GM12878 (cell line): ENCODE results near the gene ZCCHC24. TPM values are rescaled to one million over a fixed set of nuclear protein-coding genes. Genes with fewer than 3 reads are reported as not detected.

Experiments
- ATAC-seq: fragments of 200-7000 bp; cut with Tn5 transposase; 3 replicates; pipeline ENCODE4 v1.9.1; 2020; ENCODE audit warnings: mild to moderate bottlenecking, moderate library complexity
- BruUV-seq: library from RNA; stranded (reverse); fragments of 400-500 nt; replicated peaks from 2 replicates; lab custom pipeline; 2021; lab: Mats Ljungman, UMichigan
- CTCF ChIA-PET: fragments of 300-600 bp; sonication (Branson Sonifier 250); formaldehyde crosslinking; extraction: SDS; loops from one replicate; lab custom pipeline; 2021; ENCODE audit warnings: inconsistent platforms; lab: Yijun Ruan, JAX
- POLR2A ChIA-PET: fragments of 350-600 bp; formaldehyde crosslinking; extraction: SDS; loops from one replicate; lab custom pipeline; 2021; ENCODE audit warnings: inconsistent platforms; lab: Charles Lee
- RAD21 ChIA-PET: fragments of 300-600 bp; sonication (Branson Sonifier 250); formaldehyde crosslinking; loops from one replicate; lab custom pipeline; 2023; ENCODE audit warnings: antibody characterized with exemption; ENCODE audit not compliant: unreplicated experiment; lab: Charles Lee
- SMC1A ChIA-PET: fragments of 300-600 bp; sonication (Branson Sonifier 250); formaldehyde crosslinking; loops from one replicate; lab custom pipeline; 2023; ENCODE audit not compliant: unreplicated experiment, uncharacterized antibody; lab: Charles Lee
- DNase-seq: peaks from one replicate; pipeline ENCODE4 v3.0.0-alpha.2; 2011; ENCODE audit warnings: low read depth, low spot score
- FAIRE-seq: peaks from 3 replicates; lab custom pipeline; 2011; peaks lifted over from hg19 to GRCh38; lab: Jason Lieb, UNC
- H2AFZ ChIP-seq: 2 replicates; pipeline ENCODE4 v1.6.0; 2011; ENCODE audit warnings: low read depth, low read length, control low read depth; ENCODE audit not compliant: control insufficient read depth
- H3K27ac ChIP-seq: 2 replicates; pipeline ENCODE4 v1.5.1; 2011; ENCODE audit warnings: control low read depth; ENCODE audit not compliant: control insufficient read depth, insufficient read depth
- H3K27me3 ChIP-seq, 2 experiments: replicated peaks in 1 of 2; 2 replicates each; pipeline versions ENCODE4 v1.6.0 to v1.6.1; 2011; ENCODE audit warnings: low read length in 1 of 2; ENCODE audit not compliant: control insufficient read depth in 2 of 2, insufficient read depth in 2 of 2
- H3K36me3 ChIP-seq, 2 experiments: 2 replicates each; pipeline ENCODE4 v1.5.1; 2011; ENCODE audit warnings: low read length in 1 of 2; ENCODE audit not compliant: control insufficient read depth in 2 of 2, insufficient read depth in 2 of 2
- H3K4me1 ChIP-seq: 2 replicates; pipeline ENCODE4 v1.6.1; 2011; ENCODE audit warnings: mild to moderate bottlenecking, low read length, moderate library complexity, mixed read lengths; ENCODE audit not compliant: control insufficient read depth, insufficient read depth
- H3K4me2 ChIP-seq: 2 replicates; pipeline ENCODE4 v1.6.0; 2011; ENCODE audit warnings: control low read depth; ENCODE audit not compliant: control insufficient read depth, insufficient read depth
- H3K4me3 ChIP-seq: fragments of 200-600 bp; sonication (generic); 2 replicates; pipeline ENCODE4 v1.5.1; 2016
- H3K79me2 ChIP-seq: 2 replicates; pipeline ENCODE4 v1.6.0; 2011; ENCODE audit warnings: low read length; ENCODE audit not compliant: control insufficient read depth, insufficient read depth
- H3K9ac ChIP-seq: 2 replicates; pipeline ENCODE4 v1.8.0; 2011; ENCODE audit warnings: low read length, control low read depth, mixed read lengths; ENCODE audit not compliant: control insufficient read depth, insufficient read depth
- H3K9me3 ChIP-seq: replicated peaks from 3 replicates; pipeline ENCODE4 v1.5.1; 2011; ENCODE audit warnings: mild to moderate bottlenecking, low read length; ENCODE audit not compliant: control insufficient read depth, insufficient read depth
- H4K20me1 ChIP-seq: 2 replicates; pipeline ENCODE4 v1.6.0; 2011; ENCODE audit not compliant: control insufficient read depth, insufficient read depth
- ASH2L ChIP-seq: fragments of 300-600, 200-600 bp; sonication (generic); IDR thresholded peaks from 2 replicates; pipeline ENCODE4 v1.6.1; 2017; ENCODE audit warnings: low read depth, mild to moderate bottlenecking, borderline replicate concordance
- BRCA1 ChIP-seq: IDR thresholded peaks from 2 replicates; pipeline ENCODE4 v1.6.1; 2011; ENCODE audit warnings: low read depth, low read length, improper control_type of control experiment
- CBFB ChIP-seq: IDR thresholded peaks from 2 replicates; pipeline ENCODE4 v1.6.1; 2016; ENCODE audit warnings: antibody characterized with exemption, low read depth
- DPF2 ChIP-seq: fragments of 450-650 bp; IDR thresholded peaks from 2 replicates; pipeline ENCODE4 v1.6.1; 2017; ENCODE audit warnings: mild to moderate bottlenecking
- EED ChIP-seq: sonication (generic); IDR thresholded peaks from 2 replicates; pipeline ENCODE4 v1.6.1; 2016; ENCODE audit warnings: antibody characterized with exemption, low read depth
- HDAC6 ChIP-seq: fragments of 200-600 bp; sonication (generic); IDR thresholded peaks from one replicate; pipeline ENCODE4 v1.8.0; 2017; ENCODE audit warnings: antibody characterized with exemption; ENCODE audit not compliant: unreplicated experiment
- KLF5 ChIP-seq: fragments of 450-650 bp; IDR thresholded peaks from 2 replicates; pipeline ENCODE4 v1.6.1; 2014; ENCODE audit warnings: mild to moderate bottlenecking; ENCODE audit not compliant: partially characterized antibody
- PAX8 ChIP-seq: fragments of 450-650 bp; IDR thresholded peaks from 2 replicates; pipeline ENCODE4 v1.6.1; 2017; ENCODE audit warnings: mild to moderate bottlenecking, moderate library complexity
- PML ChIP-seq: IDR thresholded peaks from 2 replicates; pipeline ENCODE4 v1.6.1; 2012; ENCODE audit warnings: low read length, inconsistent platforms
- RB1 ChIP-seq: fragments of 450-650 bp; formaldehyde crosslinking; IDR thresholded peaks from 2 replicates; pipeline ENCODE4 v1.6.1; 2017; ENCODE audit warnings: mild to moderate bottlenecking, borderline replicate concordance
- SMAD1 ChIP-seq: fragments of 450-650 bp; IDR thresholded peaks from 2 replicates; pipeline ENCODE4 v1.6.1; 2018; ENCODE audit warnings: mild to moderate bottlenecking, low read depth; ENCODE audit not compliant: partially characterized antibody
- SMAD5 ChIP-seq: IDR thresholded peaks from 2 replicates; pipeline ENCODE4 v1.6.1; 2016; ENCODE audit warnings: antibody characterized with exemption, low read depth
- TARDBP ChIP-seq: IDR thresholded peaks from 2 replicates; pipeline ENCODE4 v1.6.1; 2016; ENCODE audit warnings: borderline replicate concordance
- ZNF622 ChIP-seq: fragments of 450-650 bp; IDR thresholded peaks from 2 replicates; pipeline ENCODE4 v1.6.1; 2017; ENCODE audit warnings: mild to moderate bottlenecking, inconsistent platforms
- WGBS: methylation state at CpG from one replicate; pipeline ENCODE4 v1.1.6; 2016; ENCODE audit warnings: low lambda C conversion rate; ENCODE audit not compliant: insufficient replicate concordance, insufficient coverage; ENCODE audit errors: missing lambda C conversion rate; 5-methylcytosine and 5-hydroxymethylcytosine counted together
- in situ Hi-C: fragments of 300-500 bp; cut with MboI; formaldehyde crosslinking; loops from 9 replicates; pipeline ENCODE4 v1.14.3; 2018; ENCODE audit warnings: mixed read lengths
- intact Hi-C: fragments of 100-400 bp; cut with micrococcal nuclease; formaldehyde crosslinking; loops from one replicate; pipeline ENCODE4 v1.14.2; 2022; ENCODE audit not compliant: unreplicated experiment
- polyA plus RNA-seq, 11 experiments: library from polyadenylated mRNA; depleted of rRNA in 4 of 11; unstranded in 6 of 11; stranded (reverse) in 5 of 11; fragments of >200 nt; fragmentation: Nextera tagmentation in 4 of 11; fragmentation: Illumina TruSeq in 1 of 11; extraction: Ambion mirVana in 4 of 11; extraction: Trizol in 1 of 11; gene quantifications; 1 replicate in 1 of 11; 2 replicates in 10 of 11; pipeline versions ENCODE4 v1.2.1 to v1.2.3, GENCODE V29; 2011 to 2016; ENCODE audit warnings: inconsistent platforms in 2 of 11, missing spikeins in 2 of 11, low read depth in 1 of 11
- total RNA-seq, 4 experiments: library from RNA; depleted of rRNA in 3 of 4; stranded (reverse); fragments of >200 nt in 3 of 4; fragmentation: Illumina TruSeq in 1 of 4; extraction: Trizol in 1 of 4; gene quantifications; 2 replicates each; pipeline versions ENCODE4 v1.2.1 to v1.2.3, GENCODE V29; 2013 to 2021
- TF ChIP-seq, protein P1 (sequence below): fragments of 450-650 bp; IDR thresholded peaks from 2 replicates; pipeline ENCODE4 v1.6.1; 2017; ENCODE audit warnings: borderline replicate concordance
- TF ChIP-seq, protein P2 (sequence below): IDR thresholded peaks from 2 replicates; pipeline ENCODE4 v1.6.1; 2012; ENCODE audit warnings: low read depth, low read length, improper control_type of control experiment
- TF ChIP-seq, protein P3 (sequence below), 3 experiments: IDR thresholded peaks in 2 of 3; conservative IDR thresholded peaks in 1 of 3; 2 replicates each; pipeline ENCODE4 v1.5.1; 2011; ENCODE audit warnings: low read depth in 3 of 3, low read length in 3 of 3, mild to moderate bottlenecking in 3 of 3, control low read depth in 2 of 3, moderate library complexity in 2 of 3, inconsistent platforms in 1 of 3, mixed read lengths in 1 of 3; ENCODE audit not compliant: control insufficient read depth in 2 of 3, insufficient read depth in 1 of 3; ENCODE audit errors: extremely low read depth in 1 of 3

ZCCHC24 gene
- total and polyA plus RNA-seq, 10 of the 15 experiments (the other 5 are each of a cell fraction or from before 2014, with no cell fraction given) = 0.02 to 0.62 (median 0.04) TPM; not detected in 4

- intact Hi-C loops = no loop called here
- ChIA-PET POLR2A (no interaction called here), SMC1A (no interaction called here), CTCF (no interaction called here), RAD21 (no interaction called here)
- no peak for DNase-seq
- H4K20me1 ChIP-seq = no peaks in the 10 kb centered on the region
- H3K27ac ChIP-seq = no peak overlapping the region
- H2AFZ ChIP-seq = no peak overlapping the region
- no peak overlapping the region for H3K4me2 ChIP-seq
- H3K36me3 ChIP-seq = no peaks in the 10 kb centered on the region
- no peaks in the 10 kb centered on the region; a peak in 1 of 4 replicates for H3K27me3 ChIP-seq
- H3K4me1 ChIP-seq = peaks cover 6% of the 10 kb centered on the region; the same call in 1 of the 2 replicates
- no peak overlapping the region for H3K4me3 ChIP-seq
- no peaks in the 10 kb centered on the region for H3K79me2 ChIP-seq
- WGBS = 23% methylated on average over 4 of the region's 4 CpGs
- TF ChIP-seq, protein P1, sequence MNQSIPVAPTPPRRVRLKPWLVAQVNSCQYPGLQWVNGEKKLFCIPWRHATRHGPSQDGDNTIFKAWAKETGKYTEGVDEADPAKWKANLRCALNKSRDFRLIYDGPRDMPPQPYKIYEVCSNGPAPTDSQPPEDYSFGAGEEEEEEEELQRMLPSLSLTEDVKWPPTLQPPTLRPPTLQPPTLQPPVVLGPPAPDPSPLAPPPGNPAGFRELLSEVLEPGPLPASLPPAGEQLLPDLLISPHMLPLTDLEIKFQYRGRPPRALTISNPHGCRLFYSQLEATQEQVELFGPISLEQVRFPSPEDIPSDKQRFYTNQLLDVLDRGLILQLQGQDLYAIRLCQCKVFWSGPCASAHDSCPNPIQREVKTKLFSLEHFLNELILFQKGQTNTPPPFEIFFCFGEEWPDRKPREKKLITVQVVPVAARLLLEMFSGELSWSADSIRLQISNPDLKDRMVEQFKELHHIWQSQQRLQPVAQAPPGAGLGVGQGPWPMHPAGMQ = no peak
- no peak for TF ChIP-seq EED
- TF ChIP-seq PAX8 = no peak
- no peak for TF ChIP-seq TARDBP
- TF ChIP-seq ZNF622 = no peak
- no peak for TF ChIP-seq CBFB
- TF ChIP-seq DPF2 = no peak
- TF ChIP-seq KLF5 = no peak
- no peak for TF ChIP-seq ASH2L
- TF ChIP-seq SMAD5 = no peak
- TF ChIP-seq, protein P2, sequence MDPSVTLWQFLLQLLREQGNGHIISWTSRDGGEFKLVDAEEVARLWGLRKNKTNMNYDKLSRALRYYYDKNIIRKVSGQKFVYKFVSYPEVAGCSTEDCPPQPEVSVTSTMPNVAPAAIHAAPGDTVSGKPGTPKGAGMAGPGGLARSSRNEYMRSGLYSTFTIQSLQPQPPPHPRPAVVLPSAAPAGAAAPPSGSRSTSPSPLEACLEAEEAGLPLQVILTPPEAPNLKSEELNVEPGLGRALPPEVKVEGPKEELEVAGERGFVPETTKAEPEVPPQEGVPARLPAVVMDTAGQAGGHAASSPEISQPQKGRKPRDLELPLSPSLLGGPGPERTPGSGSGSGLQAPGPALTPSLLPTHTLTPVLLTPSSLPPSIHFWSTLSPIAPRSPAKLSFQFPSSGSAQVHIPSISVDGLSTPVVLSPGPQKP = no peak
- TF ChIP-seq SMAD1 = no peak
- TF ChIP-seq PML = no peak
- TF ChIP-seq RB1 = no peak
- TF ChIP-seq, protein P3, sequence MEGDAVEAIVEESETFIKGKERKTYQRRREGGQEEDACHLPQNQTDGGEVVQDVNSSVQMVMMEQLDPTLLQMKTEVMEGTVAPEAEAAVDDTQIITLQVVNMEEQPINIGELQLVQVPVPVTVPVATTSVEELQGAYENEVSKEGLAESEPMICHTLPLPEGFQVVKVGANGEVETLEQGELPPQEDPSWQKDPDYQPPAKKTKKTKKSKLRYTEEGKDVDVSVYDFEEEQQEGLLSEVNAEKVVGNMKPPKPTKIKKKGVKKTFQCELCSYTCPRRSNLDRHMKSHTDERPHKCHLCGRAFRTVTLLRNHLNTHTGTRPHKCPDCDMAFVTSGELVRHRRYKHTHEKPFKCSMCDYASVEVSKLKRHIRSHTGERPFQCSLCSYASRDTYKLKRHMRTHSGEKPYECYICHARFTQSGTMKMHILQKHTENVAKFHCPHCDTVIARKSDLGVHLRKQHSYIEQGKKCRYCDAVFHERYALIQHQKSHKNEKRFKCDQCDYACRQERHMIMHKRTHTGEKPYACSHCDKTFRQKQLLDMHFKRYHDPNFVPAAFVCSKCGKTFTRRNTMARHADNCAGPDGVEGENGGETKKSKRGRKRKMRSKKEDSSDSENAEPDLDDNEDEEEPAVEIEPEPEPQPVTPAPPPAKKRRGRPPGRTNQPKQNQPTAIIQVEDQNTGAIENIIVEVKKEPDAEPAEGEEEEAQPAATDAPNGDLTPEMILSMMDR (IDR thresholded peaks at IDR 0.05 in 2 of 3, conservative IDR thresholded peaks at IDR 0.05 in 1 of 3; ENCODE audit: control insufficient read depth in 2 of 3, extremely low read depth in 1 of 3, insufficient read depth in 1 of 3, low read depth in 3 of 3, low read length in 3 of 3) = no peak
- TF ChIP-seq BRCA1 = no peak
- no peak for TF ChIP-seq HDAC6
- no peak for ATAC-seq
- H3K9me3 ChIP-seq = no peaks in the 10 kb centered on the region
- no peak overlapping the region for H3K9ac ChIP-seq
- no peak for FAIRE-seq
- no TSS peak for BruUV-seq
- in situ Hi-C loops = no loop called here
These were observed 52.1 kb downstream of the ZCCHC24 start for GRCh38 chr10:79393221-79393923.
